Measurements from ENCODE around the gene PRRX2. TPM values are rescaled to one million over a fixed set of nuclear protein-coding genes. Genes with fewer than 3 reads are reported as not detected.

Gene PRRX2
- total and polyA plus RNA-seq, 9 of the 15 experiments (the other 6 are each of a cell fraction or from before 2014, with no cell fraction given): 0.21 TPM; not detected in 8

- TF ChIP-seq DEAF1 (CRISPR knock-in tag; IDR thresholded peaks at IDR 0.05) (0 out of 2 replicates have a peak, but pooled peaks have one; percentile 7), NELFE (IDR thresholded peaks at IDR 0.05; ENCODE audit: insufficient read depth, insufficient read length) (no peak), ESRRB (CRISPR knock-in tag; IDR thresholded peaks at IDR 0.05; ENCODE audit: borderline replicate concordance) (no peak), KDM4B (IDR thresholded peaks at IDR 0.05; ENCODE audit: borderline replicate concordance in 2 of 2, low read depth in 1 of 2) (peak in 1 of 2 experiments; percentile 24; a peak in 1 of 4 replicates), ZBED1 (IDR thresholded peaks at IDR 0.05) (no peak), ZZZ3 (IDR thresholded peaks at IDR 0.05) (no peak), RBM39 (optimal IDR thresholded peaks at IDR 0.05; ENCODE audit: low read depth, low read length) (no peak), ILK (tag; IDR thresholded peaks at IDR 0.05; ENCODE audit: borderline replicate concordance, low read depth) (no peak), CSDE1 (IDR thresholded peaks at IDR 0.05) (no peak), RAD21 (CRISPR knock-in tag; conservative IDR thresholded peaks at IDR 0.05 in 1 of 2, IDR thresholded peaks at IDR 0.05 in 1 of 2) (peak; percentile 40 to 61), BHLHE40 (IDR thresholded peaks at IDR 0.05; ENCODE audit: low read length) (no peak), ZFP91 (CRISPR knock-in tag; IDR thresholded peaks at IDR 0.05) (no peak), ZNF79 (CRISPR knock-in tag; IDR thresholded peaks at IDR 0.05; ENCODE audit: low read depth) (no peak), ZNF561 (CRISPR knock-in tag; conservative IDR thresholded peaks at IDR 0.05) (no peak), MEIS2 (IDR thresholded peaks at IDR 0.05; ENCODE audit: partially characterized antibody) (no peak), NCOA2 (IDR thresholded peaks at IDR 0.05; ENCODE audit: partially characterized antibody in 2 of 2) (no peak), ETS2 (tag; IDR thresholded peaks at IDR 0.05; ENCODE audit: borderline replicate concordance, poor library complexity, severe bottlenecking) (no peak), ELF2 (CRISPR knock-in tag; IDR thresholded peaks at IDR 0.05) (no peak), TAF1 (IDR thresholded peaks at IDR 0.05; ENCODE audit: control insufficient read depth, extremely low read depth, insufficient read depth, low read length, severe bottlenecking) (no peak), ARNT (IDR thresholded peaks at IDR 0.05) (no peak), ZFP36 (IDR thresholded peaks at IDR 0.05; ENCODE audit: low read depth, low read length, partially characterized antibody) (peak; percentile 10), FOSL1 (tag; conservative IDR thresholded peaks at IDR 0.05) (no peak), ZNF384 (IDR thresholded peaks at IDR 0.05; ENCODE audit: low read depth, low read length) (no peak), MCM5 (IDR thresholded peaks at IDR 0.05; ENCODE audit: low read depth) (no peak), STAG1 (CRISPR knock-in tag; IDR thresholded peaks at IDR 0.05; ENCODE audit: borderline replicate concordance) (peak; percentile 40; the same call in 1 of the 2 replicates), GABPB1 (CRISPR knock-in tag; IDR thresholded peaks at IDR 0.05) (peak; percentile 54), ZC3H11A (IDR thresholded peaks at IDR 0.05; ENCODE audit: low read depth, low read length) (no peak), MAFK (IDR thresholded peaks at IDR 0.05; ENCODE audit: low read length) (0 out of 2 replicates have a peak, but pooled peaks have one; percentile 6)
These were observed 55.6 kb downstream of the PRRX2 start (continued) for GRCh38 chr9:129720865-129721545.

Data from K562 (cell line).